Osteocyte (in vitro differentiated cells): Measurements from ENCODE around the gene IL25. TPM values are rescaled to one million over a fixed set of nuclear protein-coding genes. Genes with fewer than 3 reads are reported as not detected.

ENCODE experiments used
- DNase-seq: peaks from one replicate; pipeline ENCODE4 v3.0.0; 2021; ENCODE audit warnings: mixed read lengths; ENCODE audit not compliant: unreplicated experiment; ENCODE audit errors: extremely low spot score
- H3K27ac Mint-ChIP-seq: one replicate; pipeline ENCODE4 v1.8.0; 2021; ENCODE audit warnings: mild to moderate bottlenecking, mixed read lengths; ENCODE audit not compliant: unreplicated experiment
- H3K27me3 Mint-ChIP-seq: one replicate; pipeline ENCODE4 v1.8.0; 2021; ENCODE audit warnings: mixed read lengths; ENCODE audit not compliant: unreplicated experiment
- H3K36me3 Mint-ChIP-seq: one replicate; pipeline ENCODE4 v1.8.0; 2021; ENCODE audit warnings: mixed read lengths; ENCODE audit not compliant: unreplicated experiment
- H3K4me1 Mint-ChIP-seq: one replicate; pipeline ENCODE4 v1.8.0; 2021; ENCODE audit warnings: mixed read lengths; ENCODE audit not compliant: unreplicated experiment
- H3K4me3 Mint-ChIP-seq: one replicate; pipeline ENCODE4 v1.8.0; 2021; ENCODE audit warnings: mild to moderate bottlenecking, moderate library complexity, mixed read lengths; ENCODE audit not compliant: unreplicated experiment
- H3K9me3 Mint-ChIP-seq: one replicate; pipeline ENCODE4 v1.8.0; 2021; ENCODE audit warnings: mixed read lengths; ENCODE audit not compliant: unreplicated experiment
- total RNA-seq: library from RNA; stranded (reverse); gene quantifications from 2 replicates; pipeline ENCODE4 v1.2.1, GENCODE V29; 2021
- TF ChIP-seq, protein P1 (sequence below): fragments of 200-600 bp; sonication (generic); IDR thresholded peaks from 2 replicates; pipeline ENCODE4 v1.5.0; 2021; ENCODE audit warnings: antibody characterized with exemption, mild to moderate bottlenecking, moderate library complexity

The IL25 gene
- total RNA-seq, 1 donor from 2014 or later: not detected

DNA sequence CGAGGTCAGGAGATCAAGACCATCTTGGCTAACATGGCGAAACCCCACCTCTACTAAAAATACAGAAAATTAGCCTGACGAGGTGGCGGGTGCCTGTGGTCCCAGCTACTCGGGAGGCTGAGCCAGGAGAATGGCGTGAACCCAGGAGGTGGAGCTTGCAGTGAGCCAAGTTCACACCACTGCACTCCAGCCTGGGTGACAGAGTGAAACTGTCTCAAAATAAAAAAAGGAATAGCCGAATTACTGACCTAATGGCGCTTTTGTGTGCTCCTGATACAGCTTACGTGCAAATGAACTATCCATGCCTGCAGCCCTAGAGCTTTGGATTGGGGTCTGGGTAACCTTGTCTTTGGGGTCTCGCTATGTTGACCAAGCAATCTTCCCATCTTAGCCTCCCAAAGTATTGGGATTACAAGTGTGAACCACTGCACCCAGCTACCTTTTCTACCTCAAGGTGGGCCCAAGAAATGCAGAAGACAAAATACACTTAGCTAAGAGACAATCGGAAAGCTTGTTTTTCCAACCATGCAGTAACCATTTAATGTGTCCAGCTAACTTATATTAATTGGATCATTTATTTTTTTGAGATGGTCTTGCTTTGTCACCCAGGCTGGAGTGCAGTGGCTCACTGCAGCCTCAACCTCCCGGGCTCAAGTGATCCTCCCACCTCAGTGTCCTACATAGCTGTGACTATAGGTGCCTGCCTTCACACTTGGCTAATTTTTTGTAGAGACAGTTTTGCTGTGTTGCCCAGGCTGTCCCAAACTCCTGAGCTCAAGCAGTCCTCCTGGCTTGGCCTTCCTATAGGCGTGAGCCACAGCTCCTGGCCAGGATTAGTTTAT, 45.9 kb upstream of the IL25 start:
- no peak overlapping the region for H3K27ac Mint-ChIP-seq
- peak; percentile 38 for DNase-seq
- H3K4me1 Mint-ChIP-seq: peaks cover 16% of the 10 kb centered on the region
- H3K4me3 Mint-ChIP-seq: no peak overlapping the region
- TF ChIP-seq, protein P1, sequence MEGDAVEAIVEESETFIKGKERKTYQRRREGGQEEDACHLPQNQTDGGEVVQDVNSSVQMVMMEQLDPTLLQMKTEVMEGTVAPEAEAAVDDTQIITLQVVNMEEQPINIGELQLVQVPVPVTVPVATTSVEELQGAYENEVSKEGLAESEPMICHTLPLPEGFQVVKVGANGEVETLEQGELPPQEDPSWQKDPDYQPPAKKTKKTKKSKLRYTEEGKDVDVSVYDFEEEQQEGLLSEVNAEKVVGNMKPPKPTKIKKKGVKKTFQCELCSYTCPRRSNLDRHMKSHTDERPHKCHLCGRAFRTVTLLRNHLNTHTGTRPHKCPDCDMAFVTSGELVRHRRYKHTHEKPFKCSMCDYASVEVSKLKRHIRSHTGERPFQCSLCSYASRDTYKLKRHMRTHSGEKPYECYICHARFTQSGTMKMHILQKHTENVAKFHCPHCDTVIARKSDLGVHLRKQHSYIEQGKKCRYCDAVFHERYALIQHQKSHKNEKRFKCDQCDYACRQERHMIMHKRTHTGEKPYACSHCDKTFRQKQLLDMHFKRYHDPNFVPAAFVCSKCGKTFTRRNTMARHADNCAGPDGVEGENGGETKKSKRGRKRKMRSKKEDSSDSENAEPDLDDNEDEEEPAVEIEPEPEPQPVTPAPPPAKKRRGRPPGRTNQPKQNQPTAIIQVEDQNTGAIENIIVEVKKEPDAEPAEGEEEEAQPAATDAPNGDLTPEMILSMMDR: no peak
- H3K36me3 Mint-ChIP-seq: peaks cover 30% of the 10 kb centered on the region
- no peaks in the 10 kb centered on the region for H3K27me3 Mint-ChIP-seq
- H3K9me3 Mint-ChIP-seq: no peaks in the 10 kb centered on the region

GRCh38 chr14:23327947-23328744, 44.5 kb upstream of the IL25 start:
- H3K36me3 Mint-ChIP-seq: peaks cover 25% of the 10 kb centered on the region

DNA sequence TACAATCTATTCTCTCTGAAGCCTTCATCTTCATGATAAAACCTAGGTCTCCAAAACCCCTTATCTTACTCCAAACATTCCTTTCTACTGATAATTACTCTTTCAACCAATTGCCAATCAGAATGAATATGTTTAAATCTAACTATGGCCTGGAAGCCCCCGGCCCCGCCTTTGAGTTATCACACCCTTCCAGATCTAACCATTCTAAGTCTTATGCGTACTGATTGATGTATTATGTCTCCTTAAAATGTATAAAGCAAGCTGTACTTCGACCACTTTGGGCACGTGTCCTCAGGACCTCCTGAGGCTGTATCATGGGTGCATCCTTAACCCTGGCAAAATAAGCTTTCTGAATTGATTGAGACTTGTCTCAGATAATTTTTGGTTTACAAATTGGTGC, 37.0 kb upstream of the IL25 start:
- Mint-ChIP-seq H3K4me1 (no peaks in the 10 kb centered on the region), H3K27ac (no peak overlapping the region), H3K36me3 (no peaks in the 10 kb centered on the region), H3K27me3 (peaks cover 34% of the 10 kb centered on the region), H3K4me3 (no peak overlapping the region), H3K9me3 (peaks cover 21% of the 10 kb centered on the region)
- DNase-seq: peak; percentile 32
- TF ChIP-seq, protein P1: no peak

More at GRCh38 chr14:23327947-23328744, 44.5 kb upstream of the IL25 start:
- Mint-ChIP-seq H3K4me3 (no peak overlapping the region), H3K27ac (no peak overlapping the region), H3K9me3 (no peaks in the 10 kb centered on the region), H3K4me1 (peaks cover 5% of the 10 kb centered on the region), H3K27me3 (no peaks in the 10 kb centered on the region)
- DNase-seq: peak; percentile 81
- TF ChIP-seq, protein P1: peak; percentile 86

GRCh38 chr14:23339506-23340268, 32.9 kb upstream of the IL25 start:
- Mint-ChIP-seq H3K27me3 (peaks cover 33% of the 10 kb centered on the region), H3K9me3 (peaks cover 22% of the 10 kb centered on the region), H3K27ac (no peak overlapping the region), H3K36me3 (no peaks in the 10 kb centered on the region), H3K4me1 (no peaks in the 10 kb centered on the region), H3K4me3 (no peak overlapping the region)
- TF ChIP-seq, protein P1: no peak
- DNase-seq: no peak
